Memory B cell (primary cell): Measurements from ENCODE around the gene NTN1.

ENCODE experiments used
- ATAC-seq: fragments of 150-1000 bp; cut with Tn5 transposase; 2 replicates; pipeline ENCODE4 v1.10.0; 2021; ENCODE audit warnings: low read depth, mild to moderate bottlenecking, moderate library complexity
- DNase-seq, 2 donors: peaks; one replicate each; pipeline ENCODE4 v3.0.0; 2022; ENCODE audit warnings: low spot score in 2 of 2
- H3K27ac Mint-ChIP-seq: one replicate; pipeline ENCODE4 v1.8.0; 2022; ENCODE audit warnings: mild to moderate bottlenecking, moderate library complexity, mixed read lengths
- H3K27me3 Mint-ChIP-seq: one replicate; pipeline ENCODE4 v1.8.0; 2022; ENCODE audit warnings: mixed read lengths
- H3K36me3 Mint-ChIP-seq: one replicate; pipeline ENCODE4 v1.8.0; 2022; ENCODE audit warnings: mild to moderate bottlenecking, mixed read lengths
- H3K4me1 Mint-ChIP-seq: one replicate; pipeline ENCODE4 v1.8.0; 2022; ENCODE audit warnings: mixed read lengths
- H3K4me3 Mint-ChIP-seq: one replicate; pipeline ENCODE4 v1.8.0; 2022; ENCODE audit warnings: mild to moderate bottlenecking, moderate library complexity, mixed read lengths
- H3K9me3 Mint-ChIP-seq: one replicate; pipeline ENCODE4 v1.8.0; 2022; ENCODE audit warnings: mixed read lengths

NTN1 gene

GRCh38 chr17:9037736-9038135 is 16.4 kb downstream of the NTN1 start:
- no peak overlapping the region for H3K4me3 Mint-ChIP-seq
- no peaks in the 10 kb centered on the region for H3K4me1 Mint-ChIP-seq
- ATAC-seq = no peak
- peaks cover 15% of the 10 kb centered on the region for H3K27me3 Mint-ChIP-seq
- DNase-seq = no peak
- no peak overlapping the region for H3K27ac Mint-ChIP-seq
- H3K9me3 Mint-ChIP-seq = peaks cover 9% of the 10 kb centered on the region
- peaks cover 8% of the 10 kb centered on the region for H3K36me3 Mint-ChIP-seq

GRCh38 chr17:9038380-9038779 is 17.1 kb downstream of the NTN1 start:
- Mint-ChIP-seq H3K4me3 (no peak overlapping the region), H3K4me1 (no peaks in the 10 kb centered on the region), H3K27ac (no peak overlapping the region), H3K36me3 (peaks cover 8% of the 10 kb centered on the region), H3K27me3 (peaks cover 15% of the 10 kb centered on the region), H3K9me3 (peaks cover 9% of the 10 kb centered on the region)
- ATAC-seq (no peak), DNase-seq (no peak)

- H3K27ac Mint-ChIP-seq = no peak overlapping the region
- no peak overlapping the region for H3K4me3 Mint-ChIP-seq
- DNase-seq (no peak), ATAC-seq (no peak)
- peaks cover 11% of the 10 kb centered on the region for H3K27me3 Mint-ChIP-seq
- peaks cover 5% of the 10 kb centered on the region for H3K36me3 Mint-ChIP-seq
- no peaks in the 10 kb centered on the region for H3K4me1 Mint-ChIP-seq
- peaks cover 6% of the 10 kb centered on the region for H3K9me3 Mint-ChIP-seq
Observed at GRCh38 chr17:9044772-9045463, 23.6 kb downstream of the NTN1 start.

- ATAC-seq (no peak), DNase-seq (no peak)
- H3K27ac Mint-ChIP-seq = no peak overlapping the region
- no peaks in the 10 kb centered on the region for H3K36me3 Mint-ChIP-seq
- H3K9me3 Mint-ChIP-seq = peaks cover 3% of the 10 kb centered on the region
- H3K4me1 Mint-ChIP-seq = no peaks in the 10 kb centered on the region
- H3K27me3 Mint-ChIP-seq = peaks cover 5% of the 10 kb centered on the region
- H3K4me3 Mint-ChIP-seq = no peak overlapping the region
Observed at GRCh38 chr17:9050801-9051401, 29.6 kb downstream of the NTN1 start.

GRCh38 chr17:9051561-9051960 is 30.3 kb downstream of the NTN1 start:
- ATAC-seq = no peak
- no peak for DNase-seq
- Mint-ChIP-seq H3K27me3 (peaks cover 5% of the 10 kb centered on the region), H3K9me3 (peaks cover 3% of the 10 kb centered on the region), H3K4me3 (no peak overlapping the region), H3K4me1 (no peaks in the 10 kb centered on the region), H3K36me3 (no peaks in the 10 kb centered on the region), H3K27ac (no peak overlapping the region)

- no peak for DNase-seq
- Mint-ChIP-seq H3K27me3 (peaks cover 5% of the 10 kb centered on the region), H3K4me1 (no peaks in the 10 kb centered on the region), H3K36me3 (no peaks in the 10 kb centered on the region), H3K27ac (no peak overlapping the region), H3K4me3 (no peak overlapping the region), H3K9me3 (peaks cover 3% of the 10 kb centered on the region)
- no peak for ATAC-seq
Observed at GRCh38 chr17:9052921-9053320, 31.6 kb downstream of the NTN1 start.

- Mint-ChIP-seq H3K36me3 (no peaks in the 10 kb centered on the region), H3K27ac (no peak overlapping the region), H3K4me1 (no peaks in the 10 kb centered on the region), H3K4me3 (no peak overlapping the region), H3K27me3 (peaks cover 5% of the 10 kb centered on the region), H3K9me3 (peaks cover 3% of the 10 kb centered on the region)
- DNase-seq (no peak), ATAC-seq (no peak)
Observed at GRCh38 chr17:9053406-9053805, 32.1 kb downstream of the NTN1 start.

GRCh38 chr17:9054126-9054975 is 33.0 kb downstream of the NTN1 start:
- Mint-ChIP-seq H3K9me3 (peaks cover 3% of the 10 kb centered on the region), H3K36me3 (no peaks in the 10 kb centered on the region), H3K27ac (no peak overlapping the region), H3K4me3 (no peak overlapping the region), H3K27me3 (peaks cover 5% of the 10 kb centered on the region), H3K4me1 (no peaks in the 10 kb centered on the region)
- ATAC-seq (no peak), DNase-seq (no peak)

- Mint-ChIP-seq H3K27me3 (peaks cover 2% of the 10 kb centered on the region), H3K4me1 (no peaks in the 10 kb centered on the region), H3K36me3 (no peaks in the 10 kb centered on the region), H3K4me3 (no peak overlapping the region), H3K27ac (no peak overlapping the region), H3K9me3 (peaks cover 2% of the 10 kb centered on the region)
- DNase-seq = no peak
- ATAC-seq = no peak
Observed at GRCh38 chr17:9055281-9055680, 34.0 kb downstream of the NTN1 start.

- no peaks in the 10 kb centered on the region for H3K4me1 Mint-ChIP-seq
- no peaks in the 10 kb centered on the region for H3K36me3 Mint-ChIP-seq
- H3K27me3 Mint-ChIP-seq = peaks cover 5% of the 10 kb centered on the region
- H3K4me3 Mint-ChIP-seq = no peak overlapping the region
- peaks cover 2% of the 10 kb centered on the region for H3K9me3 Mint-ChIP-seq
- no peak overlapping the region for H3K27ac Mint-ChIP-seq
- ATAC-seq (no peak), DNase-seq (no peak)
Observed at GRCh38 chr17:9056566-9056965, 35.3 kb downstream of the NTN1 start.

- H3K9me3 Mint-ChIP-seq = peaks cover 2% of the 10 kb centered on the region
- no peak overlapping the region for H3K4me3 Mint-ChIP-seq
Observed at GRCh38 chr17:9057310-9057709, 36.0 kb downstream of the NTN1 start.

GRCh38 chr17:9062399-9062902 is 41.1 kb downstream of the NTN1 start:
- Mint-ChIP-seq H3K4me3 (no peak overlapping the region), H3K4me1 (peaks cover 2% of the 10 kb centered on the region), H3K27ac (no peak overlapping the region), H3K9me3 (peaks cover 3% of the 10 kb centered on the region), H3K36me3 (no peaks in the 10 kb centered on the region), H3K27me3 (peaks cover 13% of the 10 kb centered on the region)
- ATAC-seq (no peak), DNase-seq (no peak)

More at GRCh38 chr17:9057310-9057709, 36.0 kb downstream of the NTN1 start:
- H3K27ac Mint-ChIP-seq = no peak overlapping the region
- no peaks in the 10 kb centered on the region for H3K4me1 Mint-ChIP-seq
- H3K36me3 Mint-ChIP-seq = no peaks in the 10 kb centered on the region
- DNase-seq = no peak
- no peak for ATAC-seq
- H3K27me3 Mint-ChIP-seq = peaks cover 5% of the 10 kb centered on the region

- H3K27ac Mint-ChIP-seq = no peak overlapping the region
- H3K27me3 Mint-ChIP-seq = peaks cover 16% of the 10 kb centered on the region
- H3K4me1 Mint-ChIP-seq = peaks cover 2% of the 10 kb centered on the region
- DNase-seq (no peak), ATAC-seq (no peak)
- H3K9me3 Mint-ChIP-seq = peaks cover 3% of the 10 kb centered on the region
- no peak overlapping the region for H3K4me3 Mint-ChIP-seq
- H3K36me3 Mint-ChIP-seq = no peaks in the 10 kb centered on the region
Observed at GRCh38 chr17:9064311-9064834, 43.1 kb downstream of the NTN1 start.

- Mint-ChIP-seq H3K4me1 (no peaks in the 10 kb centered on the region), H3K9me3 (no peaks in the 10 kb centered on the region), H3K27me3 (peaks cover 9% of the 10 kb centered on the region), H3K27ac (no peak overlapping the region), H3K4me3 (no peak overlapping the region), H3K36me3 (no peaks in the 10 kb centered on the region)
- DNase-seq (no peak), ATAC-seq (no peak)
Observed at GRCh38 chr17:9071016-9071415, 49.7 kb downstream of the NTN1 start.
